Endothelial cell of umbilical vein (primary cell): ENCODE measurements around the gene USP34.

Source experiments
- CTCF ChIP-seq, 2 donors: IDR thresholded peaks; 1 replicate in 1 of 2; 2 replicates in 1 of 2; pipeline ENCODE4 v1.5.1; 2011; ENCODE audit warnings: low read length in 2 of 2, mild to moderate bottlenecking in 2 of 2, moderate library complexity in 2 of 2, control low read depth in 1 of 2, inconsistent platforms in 1 of 2, low read depth in 1 of 2; ENCODE audit not compliant: insufficient read depth in 1 of 2; ENCODE audit errors: extremely low read depth in 1 of 2
- EZH2 ChIP-seq: IDR thresholded peaks from 2 replicates; pipeline ENCODE4 v1.6.1; 2012; ENCODE audit warnings: borderline replicate concordance, low read depth, mild to moderate bottlenecking, moderate library complexity, low read length, inconsistent platforms; ENCODE audit not compliant: severe bottlenecking
- FOS ChIP-seq: IDR thresholded peaks from 2 replicates; pipeline ENCODE4 v1.6.1; 2011; ENCODE audit warnings: mild to moderate bottlenecking, low read length, moderate library complexity, borderline replicate concordance; ENCODE audit not compliant: insufficient read depth
- GATA2 ChIP-seq: IDR thresholded peaks from 2 replicates; pipeline ENCODE4 v1.7.0; 2011; ENCODE audit warnings: low read depth, mild to moderate bottlenecking, moderate library complexity, mixed read lengths, low read length; ENCODE audit not compliant: insufficient read length, insufficient read depth
- JUN ChIP-seq: IDR thresholded peaks from 2 replicates; pipeline ENCODE4 v1.6.1; 2011; ENCODE audit warnings: borderline replicate concordance, low read depth; ENCODE audit not compliant: insufficient read length, insufficient read depth
- MAX ChIP-seq: IDR thresholded peaks from 2 replicates; pipeline ENCODE4 v1.6.1; 2011; ENCODE audit not compliant: insufficient read depth, insufficient read length
- POLR2A ChIP-seq: IDR thresholded peaks from 2 replicates; pipeline ENCODE4 v1.6.1; 2012; ENCODE audit warnings: low read depth, mild to moderate bottlenecking, control low read depth, low read length
- POLR2AphosphoS5 ChIP-seq: IDR thresholded peaks from 2 replicates; pipeline ENCODE4 v1.6.1; 2012; ENCODE audit warnings: low read depth, mild to moderate bottlenecking, control low read depth, low read length, moderate library complexity; ENCODE audit not compliant: insufficient read depth

GRCh38 chr2:61353909-61354308, 117.0 kb downstream of the USP34 start:
- no peak for TF ChIP-seq CTCF (IDR thresholded peaks at IDR 0.05; ENCODE audit: extremely low read depth in 1 of 2, insufficient read depth in 1 of 2, low read depth in 1 of 2, low read length in 2 of 2)
- no peak for TF ChIP-seq MAX
- no peak for TF ChIP-seq POLR2A
- TF ChIP-seq EZH2: no peak
- TF ChIP-seq GATA2: no peak
- TF ChIP-seq JUN: no peak
- no peak for TF ChIP-seq POLR2AphosphoS5
- no peak for TF ChIP-seq FOS
